ENCODE results near the gene ANO7.

The ANO7 gene

DNA sequence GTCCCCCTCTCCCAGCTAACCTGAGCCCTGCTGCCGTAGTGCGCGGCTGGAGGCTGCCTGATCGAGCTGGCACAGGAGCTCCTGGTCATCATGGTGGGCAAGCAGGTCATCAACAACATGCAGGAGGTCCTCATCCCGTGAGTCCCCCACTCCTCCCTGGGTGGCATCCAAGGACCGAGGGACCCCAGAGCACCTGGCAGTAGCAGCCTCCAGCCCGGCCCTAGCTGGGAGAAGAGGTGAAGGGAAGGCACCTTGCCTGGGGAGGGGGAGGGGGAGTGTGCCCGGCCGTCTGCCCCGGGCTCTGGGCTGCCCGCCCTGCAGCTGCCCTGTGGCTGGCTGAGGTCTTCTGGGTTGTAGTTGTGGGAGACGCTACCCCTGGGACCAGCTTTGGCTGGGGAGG is 26.3 kb downstream of the ANO7 start:
- no peak for TF ChIP-seq CTCF (IDR thresholded peaks at IDR 0.05; ENCODE audit: low read depth, low read length, missing control alignments)
- Histone ChIP-seq H3K4me3 (ENCODE audit: low read depth, low read length) (no peak overlapping the region), H3K36me3 (replicated peaks) (no peaks in the 10 kb centered on the region), H3K27me3 (replicated peaks) (no peaks in the 10 kb centered on the region), H3K27ac (no peak overlapping the region)
- DNase-seq: no peak
- in situ Hi-C loops (cut with HindIII; ENCODE audit: low pct_ligation_motif_present, low sequenced_read_pairs): no loop called here

GRCh38 chr2:241215421-241215820 is 26.9 kb downstream of the ANO7 start:
- H3K27me3 ChIP-seq (replicated peaks): no peaks in the 10 kb centered on the region
- H3K36me3 ChIP-seq (replicated peaks): no peaks in the 10 kb centered on the region
- no peak overlapping the region for H3K27ac ChIP-seq
- in situ Hi-C loops (cut with HindIII; ENCODE audit: low pct_ligation_motif_present, low sequenced_read_pairs): no loop called here
- DNase-seq: no peak
- no peak for TF ChIP-seq CTCF (IDR thresholded peaks at IDR 0.05; ENCODE audit: low read depth, low read length, missing control alignments)
- H3K4me3 ChIP-seq (ENCODE audit: low read depth, low read length): no peak overlapping the region

DNA sequence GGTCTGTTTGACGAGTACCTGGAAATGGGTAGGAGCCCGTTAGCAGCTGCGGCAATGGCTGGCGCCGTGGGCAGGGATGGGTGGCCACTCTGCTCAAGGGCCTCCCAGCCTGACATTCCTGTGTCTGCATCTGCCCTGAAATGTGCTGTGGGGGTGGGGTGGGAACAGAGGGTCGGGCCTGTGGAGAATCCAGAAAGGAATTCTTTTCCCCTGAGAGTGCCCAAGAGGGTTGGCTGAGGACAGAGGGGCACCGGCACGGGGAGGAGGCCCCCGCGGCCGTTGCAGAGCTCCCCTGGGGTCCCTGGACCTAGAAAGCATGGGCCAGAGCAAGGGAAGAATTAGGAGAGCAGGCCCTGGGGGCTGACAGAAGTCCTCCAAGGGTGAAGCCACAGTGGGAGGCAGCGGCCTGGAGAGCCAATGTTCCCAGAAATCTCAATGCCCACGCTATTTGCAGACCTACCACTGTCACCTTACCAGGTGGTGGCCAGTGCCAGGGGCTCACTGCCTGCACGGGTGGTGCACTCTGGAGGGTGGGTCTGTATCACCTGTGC is 27.8 kb downstream of the ANO7 start:
- DNase-seq: no peak
- in situ Hi-C loops (cut with HindIII; ENCODE audit: low pct_ligation_motif_present, low sequenced_read_pairs): no loop called here
- Histone ChIP-seq H3K4me3 (ENCODE audit: low read depth, low read length) (no peak overlapping the region), H3K27me3 (replicated peaks) (no peaks in the 10 kb centered on the region), H3K36me3 (replicated peaks) (no peaks in the 10 kb centered on the region), H3K27ac (no peak overlapping the region)
- no peak for TF ChIP-seq CTCF (IDR thresholded peaks at IDR 0.05; ENCODE audit: low read depth, low read length, missing control alignments)

DNA sequence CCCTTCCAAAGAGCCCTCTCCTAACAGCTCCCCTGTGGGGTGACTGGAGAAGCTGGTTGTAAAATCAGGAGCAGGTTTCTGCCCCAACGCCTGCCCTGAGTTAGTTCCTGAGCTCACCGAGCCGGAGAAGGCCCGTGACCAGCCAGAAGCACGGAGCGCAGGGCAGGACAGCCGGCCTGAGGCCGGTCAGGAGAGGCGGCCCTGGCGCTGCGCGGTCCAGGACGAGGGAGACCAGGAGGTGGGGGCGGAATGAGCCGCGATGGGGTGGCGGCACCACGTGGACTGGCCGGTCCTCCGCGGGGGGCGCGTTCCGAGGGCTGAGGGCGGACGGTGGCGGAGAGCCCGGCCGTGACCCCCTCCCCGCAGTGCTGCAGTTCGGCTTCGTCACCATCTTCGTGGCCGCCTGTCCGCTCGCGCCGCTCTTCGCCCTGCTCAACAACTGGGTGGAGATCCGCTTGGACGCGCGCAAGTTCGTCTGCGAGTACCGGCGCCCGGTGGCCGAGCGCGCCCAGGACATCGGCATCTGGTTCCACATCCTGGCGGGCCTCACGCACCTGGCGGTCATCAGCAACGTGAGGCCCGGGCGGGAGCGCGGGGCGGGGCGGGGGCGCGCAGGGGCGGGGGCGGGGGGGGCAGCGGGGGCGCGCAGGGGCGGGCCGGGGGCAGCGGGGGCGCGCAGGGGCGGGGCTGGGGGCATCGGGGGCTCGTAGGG is 29.0 kb downstream of the ANO7 start:
- Histone ChIP-seq H3K36me3 (replicated peaks) (no peaks in the 10 kb centered on the region), H3K4me3 (ENCODE audit: low read depth, low read length) (peak overlapping the region; percentile 55), H3K27me3 (replicated peaks) (no peaks in the 10 kb centered on the region), H3K27ac (peak overlapping the region; percentile 42)
- no peak for TF ChIP-seq CTCF (IDR thresholded peaks at IDR 0.05; ENCODE audit: low read depth, low read length, missing control alignments)
- in situ Hi-C loops (cut with HindIII; ENCODE audit: low pct_ligation_motif_present, low sequenced_read_pairs): no loop called here
- peak; percentile 41 for DNase-seq

DNA sequence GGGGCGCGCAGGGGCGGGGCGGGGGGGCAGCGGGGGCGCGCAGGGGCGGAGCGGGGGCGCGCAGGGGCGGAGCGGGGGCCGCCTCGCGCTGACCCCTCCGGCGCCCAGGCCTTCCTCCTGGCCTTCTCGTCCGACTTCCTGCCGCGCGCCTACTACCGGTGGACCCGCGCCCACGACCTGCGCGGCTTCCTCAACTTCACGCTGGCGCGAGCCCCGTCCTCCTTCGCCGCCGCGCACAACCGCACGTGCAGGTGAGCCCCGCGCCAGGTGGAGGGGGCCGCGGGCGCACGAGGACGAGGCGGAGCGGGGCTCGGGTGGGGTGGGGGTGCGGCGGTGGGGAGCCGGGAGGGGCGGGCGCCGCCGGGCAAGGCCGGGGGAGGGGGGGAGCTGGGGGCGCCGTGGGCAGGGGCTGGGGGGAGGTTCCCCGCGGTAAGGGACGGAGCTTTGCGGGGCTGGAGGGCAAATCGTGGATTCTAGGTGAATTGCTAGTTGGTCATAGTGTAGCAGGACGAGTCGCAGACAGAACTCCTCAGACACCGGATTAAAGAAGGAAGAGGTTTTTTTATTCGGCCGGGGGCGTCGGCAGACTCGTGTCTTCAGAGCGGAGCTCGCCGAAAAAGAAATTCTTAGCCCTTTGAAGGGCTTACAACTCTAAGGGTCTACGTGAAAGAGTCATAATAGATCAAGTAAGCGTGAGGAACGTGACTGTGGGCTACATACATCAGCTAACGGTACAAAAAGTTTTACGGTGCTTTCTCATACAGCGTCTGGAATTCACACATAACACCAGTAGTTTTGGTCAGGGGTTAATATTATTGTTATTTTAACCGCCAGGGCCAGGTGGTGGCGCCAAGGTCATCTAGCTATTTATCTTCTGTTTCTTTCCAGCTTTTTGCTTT is 29.9 kb downstream of the ANO7 start:
- Histone ChIP-seq H3K27ac (no peak overlapping the region), H3K36me3 (replicated peaks) (no peaks in the 10 kb centered on the region), H3K27me3 (replicated peaks) (no peaks in the 10 kb centered on the region), H3K4me3 (ENCODE audit: low read depth, low read length) (peak overlapping the region; percentile 62)
- TF ChIP-seq CTCF (IDR thresholded peaks at IDR 0.05; ENCODE audit: low read depth, low read length, missing control alignments): peak; percentile 32
- in situ Hi-C loops (cut with HindIII; ENCODE audit: low pct_ligation_motif_present, low sequenced_read_pairs): no loop called here
- no peak for DNase-seq

Measured in brain microvascular endothelial cell (primary cell).